Vagina (tissue), 2 donors: ENCODE data around the gene FBXO33.

ENCODE experiments used
- CTCF ChIP-seq, 3 experiments: fragments of 450-650 bp in 2 of 3; fragments of 200-600 bp in 1 of 3; sonication (generic) in 1 of 3; IDR thresholded peaks; one replicate each; pipeline ENCODE4 v1.5.1; 2017 to 2019; ENCODE audit warnings: antibody characterized with exemption in 3 of 3, mild to moderate bottlenecking in 2 of 3, moderate library complexity in 2 of 3
- POLR2A ChIP-seq, 2 donors: fragments of 450-650 bp; IDR thresholded peaks; one replicate each; pipeline ENCODE4 v1.6.1; 2017; ENCODE audit warnings: antibody characterized with exemption in 2 of 2, mild to moderate bottlenecking in 2 of 2, moderate library complexity in 2 of 2

- no peak for TF ChIP-seq POLR2A (IDR thresholded peaks at IDR 0.05)
- no peak for TF ChIP-seq CTCF (IDR thresholded peaks at IDR 0.05)
Observed at GRCh38 chr14:39393289-39393688, 38.9 kb downstream of the FBXO33 start.
